ENCODE data around the gene DYNLT2B. TPM values are rescaled to one million over a fixed set of nuclear protein-coding genes. Genes with fewer than 3 reads are reported as not detected.
"Not testable (repeated sequence)": the region's sequence is repeated elsewhere in the genome, so short reads cannot be mapped to it uniquely, and the experiment has no call there.

The DYNLT2B gene
- total RNA-seq = 17.5 to 18.5 TPM (median 17.6 TPM) in 3 replicates

DNA sequence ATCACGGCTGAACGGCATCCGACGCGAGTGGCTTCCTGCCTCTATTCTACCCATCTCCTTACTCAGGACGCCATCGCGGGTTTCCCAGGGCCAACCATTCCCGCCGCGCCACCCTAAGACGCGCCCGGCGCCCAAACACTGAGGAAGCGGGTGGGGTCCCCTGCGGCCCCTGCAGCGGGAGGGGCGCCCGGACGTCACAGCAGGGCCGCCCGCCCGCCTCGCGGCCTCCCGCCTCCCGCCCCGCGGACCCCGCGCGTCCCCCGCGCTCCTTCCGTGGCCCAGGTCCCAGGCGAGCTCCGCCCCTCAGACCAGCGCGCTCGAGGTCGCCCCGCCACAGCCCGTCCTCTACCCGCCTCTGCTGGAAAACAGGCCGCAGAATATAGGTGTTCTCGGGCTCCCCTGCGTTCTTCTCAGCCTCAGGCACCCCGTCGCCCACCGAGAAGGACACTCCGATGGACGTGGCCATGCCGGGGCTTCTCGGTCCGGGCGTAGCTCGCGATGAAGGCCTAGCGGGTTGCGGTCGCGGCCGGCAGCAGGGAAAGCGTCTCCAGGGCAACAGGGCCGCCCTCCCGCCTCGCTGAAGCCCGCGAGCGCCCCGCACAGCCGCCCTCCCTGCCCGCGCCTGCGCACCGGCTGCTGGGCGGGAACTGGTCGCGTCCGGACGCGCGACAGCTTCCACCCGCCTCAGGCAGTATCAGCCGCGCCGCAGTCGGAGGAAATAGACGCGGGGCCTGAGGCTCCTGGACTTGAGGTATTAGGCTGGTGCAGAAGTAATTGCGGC lies at the start of gene DYNLT2B:
DYNLT2B (minus strand) TSS at position 554 of the 781 bp plus-strand sequence; CDS start at position 466, 88 bp downstream.
- H3K9me3 Mint-ChIP-seq = no peaks in the 10 kb centered on the region
- peak within 1 kb of the TSS; percentile 99 for H3K27ac Mint-ChIP-seq
- TF ChIP-seq, protein P1, sequence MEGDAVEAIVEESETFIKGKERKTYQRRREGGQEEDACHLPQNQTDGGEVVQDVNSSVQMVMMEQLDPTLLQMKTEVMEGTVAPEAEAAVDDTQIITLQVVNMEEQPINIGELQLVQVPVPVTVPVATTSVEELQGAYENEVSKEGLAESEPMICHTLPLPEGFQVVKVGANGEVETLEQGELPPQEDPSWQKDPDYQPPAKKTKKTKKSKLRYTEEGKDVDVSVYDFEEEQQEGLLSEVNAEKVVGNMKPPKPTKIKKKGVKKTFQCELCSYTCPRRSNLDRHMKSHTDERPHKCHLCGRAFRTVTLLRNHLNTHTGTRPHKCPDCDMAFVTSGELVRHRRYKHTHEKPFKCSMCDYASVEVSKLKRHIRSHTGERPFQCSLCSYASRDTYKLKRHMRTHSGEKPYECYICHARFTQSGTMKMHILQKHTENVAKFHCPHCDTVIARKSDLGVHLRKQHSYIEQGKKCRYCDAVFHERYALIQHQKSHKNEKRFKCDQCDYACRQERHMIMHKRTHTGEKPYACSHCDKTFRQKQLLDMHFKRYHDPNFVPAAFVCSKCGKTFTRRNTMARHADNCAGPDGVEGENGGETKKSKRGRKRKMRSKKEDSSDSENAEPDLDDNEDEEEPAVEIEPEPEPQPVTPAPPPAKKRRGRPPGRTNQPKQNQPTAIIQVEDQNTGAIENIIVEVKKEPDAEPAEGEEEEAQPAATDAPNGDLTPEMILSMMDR (IDR thresholded peaks at IDR 0.05; ENCODE audit: unreplicated experiment) = no peak
- peaks cover 5% of the 10 kb centered on the region for H3K36me3 Mint-ChIP-seq
- H3K4me3 Mint-ChIP-seq = peak within 1 kb of the TSS; percentile 95
- H3K27me3 Mint-ChIP-seq (ENCODE audit: low read depth) = no peaks in the 10 kb centered on the region
- DNase-seq (ENCODE audit: low spot score in 2 of 2, unreplicated experiment in 2 of 2) = peak; percentile 86 to 92
- H3K4me1 Mint-ChIP-seq = no peaks in the 10 kb centered on the region

DNA sequence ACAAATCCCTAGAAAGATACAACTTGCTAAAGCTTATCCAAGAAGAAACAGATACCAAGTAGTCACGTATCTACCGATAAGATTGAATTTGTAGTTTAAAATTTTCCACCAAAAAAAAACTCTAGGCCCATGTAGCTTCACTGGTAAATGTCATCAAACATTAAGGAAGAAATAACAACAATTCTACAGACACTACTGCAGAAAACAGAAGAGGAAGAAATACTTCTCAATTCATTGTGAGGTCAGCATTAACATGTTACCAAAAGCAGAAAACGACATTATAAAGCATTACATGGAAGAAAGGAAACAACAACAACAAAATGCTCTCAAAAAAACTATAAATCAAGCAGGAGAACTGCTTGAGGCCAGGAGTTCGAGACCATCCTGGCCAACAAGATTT lies 47.7 kb upstream of the DYNLT2B start:
- DNase-seq (ENCODE audit: low spot score in 2 of 2, unreplicated experiment in 2 of 2) = no peak
- Mint-ChIP-seq H3K4me3 (no peak overlapping the region), H3K27me3 (ENCODE audit: low read depth) (no peaks in the 10 kb centered on the region), H3K4me1 (no peaks in the 10 kb centered on the region), H3K9me3 (no peaks in the 10 kb centered on the region), H3K27ac (no peak overlapping the region), H3K36me3 (peaks cover 46% of the 10 kb centered on the region)
- TF ChIP-seq, protein P1 (IDR thresholded peaks at IDR 0.05; ENCODE audit: unreplicated experiment) = no peak

DNA sequence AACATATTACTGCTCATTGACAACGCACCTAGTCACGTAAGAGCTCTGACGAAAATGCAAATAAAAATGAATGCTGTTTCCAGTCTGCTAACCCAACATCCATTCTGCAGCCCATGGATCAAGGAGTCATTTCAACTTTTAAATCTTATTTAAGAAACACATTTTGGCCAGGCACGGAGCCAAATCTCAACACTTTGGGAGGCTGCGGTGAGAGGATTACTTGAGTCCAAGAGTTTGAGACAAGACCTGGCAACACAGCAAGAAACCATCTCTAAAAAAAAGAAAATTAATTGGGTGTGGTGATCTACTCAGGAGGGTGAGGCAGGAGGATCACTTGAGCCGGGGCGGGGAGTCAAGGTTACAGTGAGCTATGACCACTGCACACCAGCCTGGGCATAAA lies 42.5 kb upstream of the DYNLT2B start:
- H3K4me3 Mint-ChIP-seq = no peak overlapping the region
- H3K27ac Mint-ChIP-seq = no peak overlapping the region
- TF ChIP-seq, protein P1 (IDR thresholded peaks at IDR 0.05; ENCODE audit: unreplicated experiment) = no peak
- no peaks in the 10 kb centered on the region for H3K4me1 Mint-ChIP-seq
- no peaks in the 10 kb centered on the region for H3K27me3 Mint-ChIP-seq (ENCODE audit: low read depth)
- DNase-seq (ENCODE audit: low spot score in 2 of 2, unreplicated experiment in 2 of 2) = no peak
- H3K36me3 Mint-ChIP-seq = peaks cover 65% of the 10 kb centered on the region
- H3K9me3 Mint-ChIP-seq = peaks cover 4% of the 10 kb centered on the region

DNA sequence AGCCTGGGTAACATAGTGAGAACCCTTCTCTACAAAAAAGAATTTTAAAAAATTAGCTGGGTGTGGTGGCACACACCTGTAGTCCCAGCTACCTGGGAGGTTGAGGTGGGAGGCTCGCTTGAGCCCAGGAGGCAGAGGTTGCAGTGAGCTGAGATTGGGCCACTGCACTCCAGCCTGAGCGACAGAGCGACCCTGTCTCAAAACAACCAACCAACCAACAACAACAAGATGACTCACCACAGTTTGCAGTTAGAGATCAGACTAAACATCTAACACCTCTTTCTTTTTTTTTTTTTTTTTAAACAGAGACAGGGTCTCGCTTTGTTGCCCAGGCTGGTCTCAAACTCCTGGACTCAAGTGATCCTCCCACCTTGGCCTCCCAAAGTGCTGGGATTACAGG lies 40.5 kb upstream of the DYNLT2B start:
- not testable (repeated sequence) for H3K4me1 Mint-ChIP-seq; H3K27ac Mint-ChIP-seq; DNase-seq (ENCODE audit: low spot score in 2 of 2, unreplicated experiment in 2 of 2); H3K27me3 Mint-ChIP-seq (ENCODE audit: low read depth); H3K4me3 Mint-ChIP-seq; H3K9me3 Mint-ChIP-seq
- H3K36me3 Mint-ChIP-seq = peaks cover 72% of the 10 kb centered on the region

DNA sequence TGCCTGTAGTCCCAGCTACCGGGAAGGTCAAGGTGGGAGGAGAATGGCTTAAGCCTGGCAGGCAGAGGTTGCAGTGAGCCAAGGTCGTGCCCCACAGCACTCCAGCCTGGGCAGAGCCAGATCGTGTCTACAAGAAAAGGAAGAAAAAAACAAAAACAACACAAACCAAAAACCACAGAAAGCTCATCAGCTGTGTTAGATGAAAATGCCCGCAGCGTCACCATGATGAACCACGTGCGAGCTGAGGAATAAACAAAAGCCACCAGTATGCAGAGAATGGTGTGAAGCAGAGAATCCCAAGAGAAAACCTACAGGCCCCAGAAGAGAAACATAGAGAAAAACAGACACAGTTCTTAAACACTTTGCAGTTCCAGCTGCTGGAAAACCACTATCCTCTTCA lies 39.9 kb upstream of the DYNLT2B start:
- no peak for DNase-seq (ENCODE audit: low spot score in 2 of 2, unreplicated experiment in 2 of 2)
- peaks cover 4% of the 10 kb centered on the region for H3K9me3 Mint-ChIP-seq
- no peak overlapping the region for H3K4me3 Mint-ChIP-seq
- no peaks in the 10 kb centered on the region for H3K27me3 Mint-ChIP-seq (ENCODE audit: low read depth)
- peaks cover 73% of the 10 kb centered on the region for H3K36me3 Mint-ChIP-seq
- H3K27ac Mint-ChIP-seq = no peak overlapping the region
- no peaks in the 10 kb centered on the region for H3K4me1 Mint-ChIP-seq
- TF ChIP-seq, protein P1 (IDR thresholded peaks at IDR 0.05; ENCODE audit: unreplicated experiment) = no peak

DNA sequence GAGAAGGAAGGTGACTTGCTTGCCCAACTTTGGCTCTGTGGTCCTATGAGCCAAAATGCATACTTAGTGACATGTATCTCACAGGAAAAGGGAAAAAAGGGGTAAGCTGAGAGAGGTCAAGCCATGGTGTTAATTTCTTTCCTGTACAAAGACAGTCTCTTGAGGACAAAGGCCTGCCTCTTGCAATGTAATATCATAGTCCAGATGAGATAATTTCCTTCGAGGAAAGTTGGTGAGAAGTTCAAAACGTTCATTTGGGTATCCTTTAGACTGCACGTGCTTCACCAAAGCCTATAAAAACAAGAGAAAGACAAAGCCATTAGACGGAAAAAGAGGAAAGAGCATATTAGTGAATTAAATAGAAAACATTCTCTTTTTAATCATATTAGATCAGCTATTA lies 38.5 kb upstream of the DYNLT2B start:
- Mint-ChIP-seq H3K4me1 (no peaks in the 10 kb centered on the region), H3K27ac (no peak overlapping the region), H3K4me3 (no peak overlapping the region), H3K27me3 (ENCODE audit: low read depth) (no peaks in the 10 kb centered on the region), H3K9me3 (peaks cover 4% of the 10 kb centered on the region), H3K36me3 (peaks cover 66% of the 10 kb centered on the region)
- TF ChIP-seq, protein P1 (IDR thresholded peaks at IDR 0.05; ENCODE audit: unreplicated experiment) = no peak
- no peak for DNase-seq (ENCODE audit: low spot score in 2 of 2, unreplicated experiment in 2 of 2)

Measured in mesothelial cell of epicardium (in vitro differentiated cells).